Uterus (tissue), 2 donors: ENCODE results near the gene ERICH3.

Experiments used
- POLR2A ChIP-seq, 2 donors: fragments of 450-650 bp; IDR thresholded peaks; one replicate each; pipeline ENCODE4 v1.6.1; 2016; ENCODE audit warnings: antibody characterized with exemption in 2 of 2, mild to moderate bottlenecking in 1 of 2, moderate library complexity in 1 of 2
- TF ChIP-seq, protein P1 (sequence below), 4 experiments: fragments of 200-600 bp in 2 of 4; fragments of 450-650 bp in 2 of 4; sonication (generic) in 2 of 4; IDR thresholded peaks; one replicate each; pipeline ENCODE4 v1.5.1; 2016 to 2019; ENCODE audit warnings: antibody characterized with exemption in 4 of 4, mild to moderate bottlenecking in 2 of 4, moderate library complexity in 1 of 4

DNA sequence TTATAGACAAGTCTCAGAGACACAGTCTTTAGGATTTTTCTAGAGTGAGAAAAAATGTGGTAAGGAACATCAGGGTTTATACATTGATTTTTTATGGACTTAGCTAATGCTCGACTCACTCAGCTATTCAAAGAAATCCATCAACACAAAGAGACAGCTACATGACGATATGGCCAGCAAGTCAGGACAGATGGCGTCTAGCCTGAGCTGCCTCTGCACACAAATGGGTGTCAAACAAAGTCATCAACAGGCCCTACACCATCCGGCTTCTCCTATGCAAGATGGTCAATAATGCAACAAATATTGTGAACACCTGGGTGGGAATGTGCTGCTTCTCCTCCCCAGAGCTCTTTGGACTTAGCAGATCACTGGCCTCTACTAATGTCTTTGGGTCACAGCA, 13.3 kb upstream of the ERICH3 start:
- TF ChIP-seq, protein P1, sequence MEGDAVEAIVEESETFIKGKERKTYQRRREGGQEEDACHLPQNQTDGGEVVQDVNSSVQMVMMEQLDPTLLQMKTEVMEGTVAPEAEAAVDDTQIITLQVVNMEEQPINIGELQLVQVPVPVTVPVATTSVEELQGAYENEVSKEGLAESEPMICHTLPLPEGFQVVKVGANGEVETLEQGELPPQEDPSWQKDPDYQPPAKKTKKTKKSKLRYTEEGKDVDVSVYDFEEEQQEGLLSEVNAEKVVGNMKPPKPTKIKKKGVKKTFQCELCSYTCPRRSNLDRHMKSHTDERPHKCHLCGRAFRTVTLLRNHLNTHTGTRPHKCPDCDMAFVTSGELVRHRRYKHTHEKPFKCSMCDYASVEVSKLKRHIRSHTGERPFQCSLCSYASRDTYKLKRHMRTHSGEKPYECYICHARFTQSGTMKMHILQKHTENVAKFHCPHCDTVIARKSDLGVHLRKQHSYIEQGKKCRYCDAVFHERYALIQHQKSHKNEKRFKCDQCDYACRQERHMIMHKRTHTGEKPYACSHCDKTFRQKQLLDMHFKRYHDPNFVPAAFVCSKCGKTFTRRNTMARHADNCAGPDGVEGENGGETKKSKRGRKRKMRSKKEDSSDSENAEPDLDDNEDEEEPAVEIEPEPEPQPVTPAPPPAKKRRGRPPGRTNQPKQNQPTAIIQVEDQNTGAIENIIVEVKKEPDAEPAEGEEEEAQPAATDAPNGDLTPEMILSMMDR (IDR thresholded peaks at IDR 0.05): no peak
- TF ChIP-seq POLR2A (IDR thresholded peaks at IDR 0.05): no peak
